ENCODE measurements around the gene ARHGEF19.
"Not testable (repeated sequence)": the region's sequence is repeated elsewhere in the genome, so short reads cannot be mapped to it uniquely, and the experiment has no call there.

Gene ARHGEF19

GRCh38 chr1:16163608-16164212 lies 48.7 kb downstream of the ARHGEF19 start:
- not testable (repeated sequence) for DNase-seq

DNA sequence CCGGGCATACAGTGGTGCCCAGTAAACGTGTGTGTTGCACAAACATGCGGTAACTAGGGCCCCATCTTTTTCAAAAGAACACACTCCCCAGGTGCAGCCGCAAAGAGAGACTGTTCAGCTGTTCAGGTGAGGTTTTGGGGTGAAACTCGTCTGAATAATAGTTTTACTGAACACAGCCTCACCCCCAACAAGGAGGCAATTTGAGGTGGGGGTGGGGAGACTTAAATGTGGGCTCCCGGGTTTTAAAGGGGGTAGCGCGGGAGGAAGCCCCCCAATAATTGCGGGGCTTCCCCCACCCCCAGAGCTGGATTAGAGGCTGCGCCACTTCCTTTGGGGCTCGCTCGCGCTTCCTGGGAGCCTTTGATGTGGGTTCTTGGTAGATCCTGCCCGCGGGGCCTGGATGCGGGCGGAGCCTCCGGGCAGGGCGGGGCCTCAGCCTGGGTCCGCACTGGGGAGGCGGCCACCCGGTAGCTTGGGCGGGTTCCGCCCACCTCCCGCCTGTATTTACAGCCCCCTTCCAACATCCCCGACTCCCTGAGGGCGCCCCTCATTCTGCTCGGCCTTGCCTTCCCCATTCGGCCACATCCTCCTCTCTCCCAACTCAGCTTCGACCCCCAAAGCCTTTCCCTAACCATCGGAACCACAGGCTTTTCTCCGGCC lies 50.2 kb downstream of the ARHGEF19 start:
- no peak for DNase-seq

GRCh38 chr1:16161717-16162116 lies 50.7 kb downstream of the ARHGEF19 start:
- no peak for DNase-seq

DNA sequence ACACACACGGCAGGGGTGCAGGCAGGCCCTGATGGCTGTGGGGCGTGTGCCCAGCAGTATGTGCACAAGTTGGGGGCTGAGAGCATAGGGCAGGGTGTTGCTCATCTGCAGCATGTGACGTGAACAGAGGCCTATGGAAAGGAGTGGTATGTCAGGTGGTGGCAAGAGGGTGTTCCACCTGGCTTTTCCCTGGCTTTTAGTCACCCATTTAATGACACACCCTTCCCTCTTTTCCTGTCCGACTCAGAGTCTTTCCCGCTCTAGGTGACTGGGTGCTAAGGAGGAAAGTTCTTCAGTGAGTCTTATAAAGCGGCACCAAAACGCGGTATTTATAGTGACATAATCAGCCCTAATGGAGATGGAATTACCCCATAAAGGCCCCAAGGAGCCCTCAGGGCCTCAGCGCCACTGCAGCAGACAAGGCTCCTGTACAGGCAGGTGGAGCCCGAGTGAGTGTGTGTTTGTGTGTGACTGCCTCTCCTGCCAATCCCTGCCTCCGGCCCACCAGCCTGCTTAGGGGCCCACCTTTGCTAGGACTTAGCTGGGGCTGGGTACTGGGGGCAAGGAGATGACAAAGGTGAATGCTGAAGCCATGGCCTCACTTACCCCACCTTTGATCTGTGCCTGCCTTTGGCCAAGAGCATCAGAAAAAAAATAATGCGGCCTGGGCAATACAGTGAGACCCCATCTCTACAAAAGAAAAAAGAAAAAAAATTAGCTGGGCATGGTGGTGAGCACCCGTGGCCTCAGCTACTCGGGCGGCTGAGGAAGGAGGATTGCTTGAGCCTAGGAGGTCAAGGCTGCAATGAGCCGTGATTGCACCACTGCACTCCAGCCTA lies 53.2 kb downstream of the ARHGEF19 start:
- DNase-seq, result no peak

- DNase-seq, result no peak
Measured at GRCh38 chr1:16158025-16158424, 54.4 kb downstream of the ARHGEF19 start.

DNA sequence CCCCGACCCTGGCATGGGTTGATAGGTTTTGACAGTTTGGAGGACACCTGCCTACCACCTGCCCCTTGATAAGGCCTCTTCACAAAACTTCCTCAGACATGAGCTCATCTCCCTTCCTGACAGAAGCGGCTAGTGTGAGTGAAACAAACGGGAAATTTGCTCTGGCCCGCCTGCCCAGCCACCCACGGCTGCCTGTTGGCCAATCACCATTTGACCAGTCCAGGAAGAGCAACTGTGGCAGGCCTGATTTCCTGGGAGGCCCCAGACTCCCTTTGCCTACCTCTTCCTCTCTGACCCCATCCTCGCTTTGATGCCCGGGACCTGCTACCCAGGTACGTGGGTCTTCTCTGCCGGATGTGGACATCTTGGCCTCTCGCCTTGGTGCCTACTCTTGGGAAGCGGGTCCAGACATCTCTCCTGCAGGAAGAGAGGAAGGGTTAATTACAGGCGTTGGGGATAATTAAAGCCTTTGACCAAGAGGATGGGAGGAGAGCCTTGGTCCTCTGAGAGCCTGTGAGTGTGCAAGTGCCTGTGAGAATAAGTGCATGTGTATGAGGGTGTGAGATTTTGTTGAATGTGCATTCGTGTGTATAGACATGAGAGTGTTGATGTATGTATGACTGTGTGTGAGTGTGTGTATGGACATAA lies 55.5 kb downstream of the ARHGEF19 start:
- no peak for DNase-seq

GRCh38 chr1:16155537-16156410 lies 56.7 kb downstream of the ARHGEF19 start, which contains the start of gene EPHA2:
Gene EPHA2 (minus strand): TSS chr1:16156069. CDS start chr1:16155932, 137 bp downstream.
- DNase-seq, result peak; percentile 59 to 78

DNA sequence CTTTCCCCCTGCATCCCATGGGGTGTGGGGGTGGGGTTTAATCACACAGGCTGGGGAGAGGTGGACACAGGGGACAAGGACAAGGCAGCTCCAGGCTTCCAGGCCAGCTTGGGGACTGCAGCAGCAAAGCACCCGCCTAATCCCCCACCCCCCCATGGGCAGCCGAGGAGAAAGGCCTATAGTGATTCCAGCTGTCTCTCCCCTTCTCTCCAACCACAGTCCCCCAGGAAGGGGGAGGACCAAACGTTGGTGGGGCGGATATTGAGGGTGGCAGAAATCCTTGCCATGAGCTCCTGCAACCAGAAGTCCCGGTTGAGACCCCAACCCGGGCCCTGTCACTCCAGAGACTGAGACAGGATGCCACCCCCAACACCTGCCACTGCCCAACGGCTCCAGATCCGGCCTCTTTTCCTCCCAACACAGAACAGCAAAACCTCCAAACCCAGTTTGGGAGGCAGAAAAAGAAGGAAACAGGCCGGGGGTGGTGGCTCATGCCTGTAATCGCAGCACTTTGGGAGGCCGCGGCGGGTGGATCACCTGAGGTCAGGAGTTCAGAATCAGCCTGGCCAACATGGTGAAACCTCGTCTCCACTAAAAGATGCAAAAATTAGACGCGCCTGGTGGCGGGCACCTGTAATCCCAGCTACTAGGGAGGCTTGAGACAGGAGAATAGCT lies 58.3 kb downstream of the ARHGEF19 start:
- DNase-seq, result no peak

GRCh38 chr1:16153096-16153998 lies 59.1 kb downstream of the ARHGEF19 start:
- DNase-seq, result no peak

DNA sequence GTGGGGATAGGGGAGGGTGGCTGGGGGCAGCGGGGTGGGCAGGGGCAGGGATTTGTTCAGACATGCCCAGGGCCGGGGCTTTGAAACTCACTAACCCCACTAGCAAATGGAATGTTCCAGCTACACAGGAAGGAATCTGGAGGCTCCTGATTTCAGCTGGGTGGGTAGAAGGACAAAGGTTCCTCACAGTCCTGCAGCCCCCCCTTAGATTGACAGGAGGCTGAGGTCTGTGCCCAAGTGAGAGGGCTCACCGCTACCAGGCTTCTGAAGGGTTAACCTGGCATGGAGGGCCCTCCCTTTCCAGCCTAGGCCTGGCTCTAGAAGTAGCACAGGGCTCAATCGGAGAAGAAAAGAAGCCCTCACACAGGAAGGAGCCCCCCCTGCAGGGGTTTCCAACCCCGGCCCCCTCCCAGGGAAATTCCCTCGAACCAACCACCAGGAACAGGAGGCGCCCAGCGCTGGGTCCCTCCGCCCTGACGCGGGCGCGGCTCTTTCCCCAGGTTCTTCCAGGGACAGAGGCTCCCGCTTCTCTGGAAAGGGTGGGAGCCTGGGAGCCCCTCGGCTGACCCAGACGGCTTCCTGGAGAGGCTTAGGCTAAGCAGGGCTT lies 59.9 kb downstream of the ARHGEF19 start:
- DNase-seq, result no peak

GRCh38 chr1:16151995-16152384 lies 60.5 kb downstream of the ARHGEF19 start:
- DNase-seq, result no peak

GRCh38 chr1:16151196-16151994 lies 61.1 kb downstream of the ARHGEF19 start:
- DNase-seq, result no peak

DNA sequence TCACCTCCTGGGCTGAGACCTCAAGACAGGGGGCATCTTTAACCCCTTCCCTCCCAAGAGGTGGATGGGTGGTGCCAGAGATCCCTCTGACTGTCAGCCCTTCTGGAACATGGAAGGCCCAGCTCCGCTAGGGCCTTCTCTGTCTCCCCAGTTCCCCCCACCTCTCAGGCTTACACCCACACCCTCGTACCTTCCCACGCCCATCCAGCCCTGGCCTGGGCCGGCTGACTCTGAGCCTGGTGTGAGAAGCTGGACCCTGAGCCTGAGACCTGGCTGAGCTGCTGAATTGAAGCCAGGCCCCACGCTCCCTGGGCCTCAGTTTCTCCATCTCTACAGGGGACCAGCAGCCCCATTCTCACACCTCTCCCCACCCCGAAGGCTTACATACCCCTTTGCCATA lies 61.9 kb downstream of the ARHGEF19 start:
- DNase-seq, result no peak

- DNase-seq, result no peak
Measured at GRCh38 chr1:16149702-16150488, 62.6 kb downstream of the ARHGEF19 start.

GRCh38 chr1:16149146-16149545 lies 63.3 kb downstream of the ARHGEF19 start:
- no peak for DNase-seq

DNA sequence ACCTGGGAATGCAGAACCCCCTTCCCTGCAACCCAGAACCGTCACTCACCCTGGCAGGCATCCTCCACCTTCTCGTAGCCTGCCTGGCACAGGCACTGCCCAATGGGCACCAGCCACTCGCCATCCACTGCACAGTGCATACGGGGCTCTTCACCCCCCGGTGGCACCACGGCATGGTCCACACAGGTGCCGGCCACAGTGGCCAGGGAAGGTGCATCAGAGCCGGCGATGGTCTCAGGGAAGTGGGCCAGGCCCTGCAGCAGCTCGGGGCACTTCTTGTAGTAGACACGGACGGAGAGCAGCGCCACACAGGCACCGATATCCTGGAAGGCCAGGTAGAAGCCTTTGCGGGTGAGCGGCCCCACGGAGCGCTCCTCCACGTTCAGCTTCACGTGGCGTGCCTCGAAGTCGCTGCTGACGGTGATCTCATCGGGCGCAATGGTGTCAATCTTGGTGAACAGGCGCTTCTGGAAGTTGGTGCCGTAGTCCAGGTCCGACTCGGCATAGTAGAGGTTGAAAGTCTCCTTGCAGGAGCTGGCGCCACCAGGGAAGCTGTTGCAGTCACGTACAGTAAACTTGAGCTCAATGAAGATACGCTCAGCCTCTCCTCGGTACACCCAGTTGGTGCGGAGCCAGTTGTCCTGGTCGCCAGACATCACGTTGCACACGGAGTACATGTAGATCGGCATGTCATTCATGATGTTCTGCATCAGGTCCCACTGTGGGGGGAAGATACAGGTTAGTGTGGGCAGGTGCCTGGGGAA lies 63.9 kb downstream of the ARHGEF19 start:
- no peak for DNase-seq

All from SW 1271 (cell line).